ENCODE data around the gene SLX9.

The SLX9 gene

DNA sequence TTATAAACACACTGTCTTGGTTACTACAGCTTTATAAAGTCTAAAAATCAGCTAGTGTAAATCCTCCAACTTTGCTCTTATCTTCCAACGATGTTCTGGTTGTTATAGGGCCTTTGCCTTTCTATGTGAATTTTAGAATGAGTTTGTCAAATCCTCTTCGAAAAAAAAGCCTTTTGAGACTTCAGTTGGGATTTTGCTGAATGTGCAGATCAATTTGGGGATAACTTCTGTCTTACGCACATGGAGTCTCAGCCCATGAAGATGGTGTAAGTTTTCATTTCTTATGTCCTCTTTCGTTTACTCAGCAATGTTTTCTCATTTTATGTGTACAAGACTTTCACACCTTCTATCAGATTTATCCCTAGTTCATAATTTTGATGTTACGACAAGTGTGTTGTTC lies 69.8 kb downstream of the SLX9 start:
- no peak for DNase-seq

DNA sequence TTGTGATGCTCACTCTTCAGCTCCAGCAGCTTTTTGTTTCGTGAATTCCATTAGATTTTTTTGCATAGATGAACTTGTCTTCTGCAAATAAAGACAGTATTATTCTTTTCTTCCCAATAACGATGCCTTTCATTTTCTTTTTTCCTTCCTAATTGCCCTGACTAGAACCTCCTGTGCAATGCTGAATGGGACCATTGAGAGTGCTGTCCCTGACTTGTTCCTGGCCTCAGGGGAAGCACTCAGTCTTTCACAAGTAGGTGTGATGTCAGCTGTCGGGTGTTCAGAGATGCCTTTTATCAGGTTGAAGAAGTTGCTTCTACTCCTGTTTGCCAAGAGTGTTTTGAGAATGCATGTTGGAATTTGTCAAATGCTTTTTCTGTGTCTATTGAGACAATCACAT lies 70.3 kb downstream of the SLX9 start:
- no peak for DNase-seq

DNA sequence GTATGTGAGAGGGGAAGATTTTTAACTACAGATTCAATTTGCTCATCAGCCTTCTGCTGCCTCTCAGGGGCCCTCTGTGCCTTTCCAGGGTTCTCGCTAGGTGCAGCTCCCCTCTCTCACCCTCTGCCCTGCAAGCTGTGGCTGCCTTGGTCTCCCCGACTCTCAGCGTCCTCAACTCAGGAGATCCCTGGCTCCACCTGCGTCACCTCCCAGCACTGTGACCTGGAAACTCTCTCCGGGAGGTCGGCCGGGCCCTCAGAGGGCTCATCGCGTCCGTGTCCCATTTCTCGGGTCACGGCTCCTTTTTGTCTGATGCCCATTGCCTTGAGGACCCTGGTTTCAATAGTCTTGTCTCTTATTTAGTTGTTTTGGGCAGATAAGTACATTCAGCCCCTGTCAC lies 71.0 kb downstream of the SLX9 start:
- DNase-seq: no peak

DNA sequence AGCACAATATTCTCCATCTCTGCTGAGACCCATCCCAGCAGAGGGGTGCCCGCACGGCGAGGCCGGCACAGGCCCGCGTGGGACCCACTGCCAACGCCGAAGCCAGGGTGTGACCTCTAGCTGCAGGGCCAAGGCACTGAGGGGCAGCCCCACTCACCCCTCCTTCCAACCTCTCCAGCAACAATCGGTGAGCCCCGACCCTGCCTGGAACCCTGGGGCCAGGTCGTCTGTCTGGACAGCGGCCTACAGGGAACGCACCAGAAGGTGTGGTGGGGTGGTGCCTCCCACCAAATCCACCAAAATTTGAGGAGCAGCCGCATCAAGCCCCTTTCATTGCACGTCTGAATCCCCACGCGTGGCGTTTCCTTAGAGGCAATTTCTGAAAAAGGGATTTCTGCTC lies 71.6 kb downstream of the SLX9 start:
- DNase-seq: no peak

DNA sequence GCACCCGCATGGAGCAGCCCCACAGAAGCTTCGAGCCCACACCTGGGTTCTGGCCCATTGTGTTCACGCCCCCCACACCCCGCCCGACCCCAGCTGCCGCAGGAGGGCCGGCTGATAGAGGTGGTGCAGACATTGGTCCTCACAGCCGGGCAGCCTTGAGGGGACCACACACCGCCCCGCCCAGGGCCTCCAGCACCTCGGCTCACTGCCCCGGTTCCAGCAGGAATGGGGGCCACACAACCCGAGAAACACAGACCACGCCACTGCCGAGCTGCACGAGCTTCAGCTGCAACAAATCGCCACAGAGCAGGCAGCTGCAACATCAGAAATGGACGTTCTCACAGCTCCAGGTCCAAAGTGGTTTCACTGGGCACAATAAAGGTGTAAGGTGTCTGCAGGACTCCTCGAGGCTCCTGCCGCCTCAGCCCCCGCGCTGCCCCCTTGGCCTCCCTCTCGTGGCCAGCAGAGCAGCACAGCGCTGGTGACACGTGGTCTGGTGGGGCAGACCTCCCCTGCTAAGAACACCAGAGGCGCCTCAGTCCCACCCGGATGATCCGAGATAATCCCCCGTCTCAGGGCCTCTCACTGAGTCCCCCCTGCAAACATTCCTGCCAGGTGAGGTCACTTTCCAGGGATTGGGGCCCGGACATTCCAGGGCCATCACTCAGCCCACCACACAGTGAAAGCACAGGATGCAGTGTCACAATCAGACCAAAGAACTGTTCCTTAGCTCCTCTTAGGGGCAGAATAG lies 72.3 kb downstream of the SLX9 start:
- no peak for DNase-seq

DNA sequence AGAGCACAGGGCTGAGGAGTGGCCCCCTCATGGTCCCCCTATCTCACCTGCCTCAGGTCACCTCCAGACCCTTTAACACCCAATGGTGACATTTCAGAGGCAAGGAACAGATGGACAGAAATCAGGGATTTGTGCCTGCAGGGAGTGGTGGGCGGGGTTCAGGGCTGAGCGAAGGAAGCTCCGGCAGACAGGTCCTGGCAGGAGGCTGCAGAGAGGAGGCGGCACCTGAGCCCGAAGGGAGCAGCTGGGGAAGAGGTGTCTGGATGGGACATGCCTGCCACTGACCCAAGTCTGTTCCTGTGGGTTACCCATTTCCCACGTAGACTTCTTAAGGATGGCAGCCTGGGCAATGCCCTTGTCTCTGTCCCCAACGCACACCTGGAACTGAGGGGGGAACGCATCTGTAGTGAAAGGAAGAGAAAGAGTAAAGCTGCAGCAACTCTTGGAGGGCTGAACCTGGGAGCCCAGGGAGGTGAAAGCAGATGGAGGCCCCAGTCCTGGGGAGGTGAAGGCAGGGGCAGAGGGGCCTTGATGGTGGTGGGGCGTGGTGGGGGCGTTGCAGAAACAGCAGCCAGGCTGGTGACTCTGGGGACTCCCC lies 72.9 kb downstream of the SLX9 start:
- DNase-seq: no peak

DNA sequence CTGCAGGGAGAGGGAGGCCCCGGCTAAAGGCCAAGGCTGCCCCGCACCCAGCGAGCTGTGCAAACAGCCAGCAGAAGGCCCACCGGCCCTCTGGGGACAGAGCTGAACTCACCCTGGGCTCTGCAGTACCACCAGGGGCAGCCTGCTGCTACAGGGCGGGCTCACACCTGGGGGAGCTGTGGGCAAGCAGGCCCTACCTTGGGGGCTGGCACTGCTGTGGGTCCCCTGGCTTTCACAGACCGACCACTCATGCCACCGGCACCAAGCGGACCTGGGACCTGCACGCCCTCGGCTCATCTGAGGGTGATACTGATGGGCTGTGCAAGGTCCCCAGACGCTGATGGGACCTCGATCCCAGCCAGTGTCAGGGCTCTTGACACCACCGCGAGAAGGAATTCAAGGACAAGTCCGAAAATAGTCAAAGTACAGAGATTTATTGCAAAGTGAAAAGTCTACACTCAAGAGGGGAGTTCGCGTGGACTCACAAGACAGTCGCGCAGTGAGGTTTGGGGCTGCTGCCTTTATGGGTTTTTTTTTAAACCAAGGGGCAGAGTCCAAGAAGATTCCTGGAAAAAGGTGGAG lies 73.5 kb downstream of the SLX9 start:
- no peak for DNase-seq

DNA sequence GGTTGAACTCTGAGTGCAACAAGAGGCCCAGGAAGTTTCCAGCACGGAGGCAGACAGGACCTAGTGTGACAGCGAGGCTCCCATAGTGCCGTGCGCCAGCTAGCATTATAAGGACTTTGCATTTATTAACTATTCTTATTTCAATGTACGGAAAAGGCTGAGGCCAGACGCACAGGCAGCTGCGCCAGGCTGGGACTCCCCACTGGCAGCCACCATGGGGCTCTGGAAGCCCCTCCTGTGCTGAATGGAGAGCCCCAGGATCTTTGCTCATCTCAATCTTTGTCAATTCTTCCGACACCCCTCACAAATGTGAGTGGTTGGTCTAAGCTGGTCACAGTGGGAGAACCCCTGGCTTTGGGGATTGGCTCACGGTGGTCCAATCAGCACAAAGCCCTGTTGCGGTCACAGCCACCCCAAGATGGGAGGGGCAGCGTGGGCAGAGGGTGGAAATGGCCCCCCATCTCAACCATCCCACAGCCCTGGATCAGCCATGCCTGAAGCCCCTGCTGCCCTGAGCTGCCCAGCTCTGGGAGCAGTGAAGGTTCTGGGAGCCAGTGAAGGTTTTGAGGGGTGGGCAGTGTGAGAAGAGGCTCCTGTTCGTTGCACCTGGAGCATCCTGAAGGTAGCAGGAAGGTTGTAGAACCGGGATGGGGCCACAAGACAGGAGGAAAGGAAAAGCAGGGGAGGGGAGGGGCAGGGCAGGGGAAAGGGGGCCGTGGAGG lies 75.1 kb downstream of the SLX9 start:
- DNase-seq: no peak

DNA sequence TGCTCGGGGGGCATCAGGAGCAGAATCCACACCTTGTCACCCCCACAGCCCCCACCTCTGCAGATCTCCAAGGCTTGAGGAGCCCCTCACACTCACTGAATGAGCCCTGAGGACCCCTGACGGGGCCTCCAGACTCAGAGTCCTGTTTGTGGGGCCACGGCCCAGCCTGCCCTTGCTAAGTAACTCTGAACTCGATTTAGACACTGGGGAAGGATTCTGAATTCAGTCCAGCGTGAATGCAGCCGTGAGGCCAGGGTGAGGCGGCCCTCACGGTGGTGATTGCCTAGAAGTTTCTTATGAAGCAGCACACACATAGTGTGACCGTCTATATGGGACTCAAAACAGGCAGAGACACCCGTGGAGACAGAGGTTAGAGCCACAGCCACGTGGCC lies 75.6 kb downstream of the SLX9 start:
- DNase-seq: no peak

DNA sequence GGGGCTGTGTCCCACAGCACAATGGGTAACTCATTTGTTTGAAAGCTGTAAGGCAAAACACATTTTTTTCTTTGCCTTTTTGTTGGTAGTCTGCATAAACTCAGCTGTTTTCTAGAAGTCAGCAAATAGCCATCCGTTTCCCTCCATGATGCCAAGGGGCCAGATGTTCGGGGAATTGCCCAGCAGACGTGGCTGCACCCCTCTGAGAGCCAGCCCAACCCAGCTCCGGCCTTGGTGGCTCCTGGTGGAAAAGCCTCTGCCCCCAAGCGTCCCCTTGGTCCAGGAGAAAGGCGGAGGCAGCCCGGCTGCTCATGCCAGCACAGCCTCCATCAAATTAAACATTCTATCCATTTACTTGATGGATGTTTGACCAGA lies 76.2 kb downstream of the SLX9 start:
- DNase-seq: no peak

DNA sequence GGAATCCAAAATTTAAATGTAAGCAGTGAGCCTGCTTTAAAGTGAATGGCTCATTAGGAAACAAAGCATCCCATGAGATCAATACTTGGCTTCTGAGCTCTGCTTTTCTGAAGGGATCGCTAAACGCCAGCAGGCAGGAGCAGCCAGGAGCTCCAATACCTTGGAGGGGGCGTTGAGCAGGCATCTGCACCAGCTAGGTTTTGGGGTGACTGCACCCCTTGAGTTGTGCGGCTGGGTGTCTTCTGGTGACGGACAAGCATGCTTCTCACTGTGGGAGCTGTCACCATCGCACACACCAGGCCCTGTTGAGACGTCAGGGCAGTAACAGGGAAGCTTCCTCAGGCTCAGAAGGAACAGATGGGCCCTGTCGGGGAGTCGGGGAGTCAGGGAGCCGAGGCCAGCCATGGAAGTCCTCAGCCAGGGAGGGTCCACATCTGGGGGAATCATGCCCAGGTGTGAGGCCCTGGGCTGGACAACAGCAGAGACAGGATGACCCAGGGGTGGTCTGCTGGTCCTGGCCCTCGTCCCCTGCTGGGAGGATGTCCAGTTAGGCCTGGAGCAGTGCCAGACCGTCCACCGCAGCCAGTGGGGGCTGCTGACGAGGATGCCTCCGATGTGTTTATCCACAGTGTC lies 76.7 kb downstream of the SLX9 start:
- DNase-seq: no peak

DNA sequence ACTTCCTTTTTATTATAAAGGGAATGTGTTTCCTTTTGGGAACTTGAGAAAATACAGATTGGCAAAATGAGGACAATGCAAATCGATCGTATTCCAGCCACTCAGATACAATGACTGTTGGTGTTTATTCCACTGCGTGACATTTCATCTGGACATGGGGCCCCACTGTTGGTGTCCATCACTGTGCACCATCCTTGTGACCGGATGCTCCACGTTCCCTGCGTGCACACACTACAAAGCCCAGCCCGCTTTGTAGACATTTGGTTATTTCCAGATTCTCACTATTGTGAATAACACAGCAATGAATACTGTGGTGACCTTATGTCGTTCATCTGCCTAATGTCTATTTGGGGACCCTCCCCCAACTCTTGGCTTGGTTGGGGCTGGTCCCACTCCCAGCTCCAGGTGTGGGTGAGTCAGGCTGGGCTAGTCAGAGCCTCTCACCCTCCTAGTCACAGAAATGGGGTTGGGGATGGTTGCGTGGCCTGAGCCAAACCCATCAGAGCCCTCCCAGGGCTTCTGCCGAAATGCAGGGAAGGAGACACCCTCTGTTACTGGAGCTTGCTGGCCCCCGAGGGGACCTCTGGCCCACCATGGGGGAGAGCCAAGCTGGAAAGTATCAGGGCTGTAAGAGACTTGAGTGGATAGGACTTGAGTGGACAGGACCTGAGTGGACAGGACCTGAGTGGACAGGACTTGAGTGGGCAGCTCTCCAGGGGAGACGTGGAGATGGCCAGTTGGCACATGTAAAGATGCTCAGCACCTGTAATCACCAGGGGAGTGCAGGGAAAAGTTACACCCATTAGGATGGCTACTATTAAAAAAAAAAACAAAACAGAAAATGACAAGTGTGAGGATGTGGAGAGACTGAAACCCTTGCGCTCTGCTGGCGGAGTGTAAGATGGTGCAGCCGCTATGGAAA lies 77.5 kb downstream of the SLX9 start:
- no peak for DNase-seq

DNA sequence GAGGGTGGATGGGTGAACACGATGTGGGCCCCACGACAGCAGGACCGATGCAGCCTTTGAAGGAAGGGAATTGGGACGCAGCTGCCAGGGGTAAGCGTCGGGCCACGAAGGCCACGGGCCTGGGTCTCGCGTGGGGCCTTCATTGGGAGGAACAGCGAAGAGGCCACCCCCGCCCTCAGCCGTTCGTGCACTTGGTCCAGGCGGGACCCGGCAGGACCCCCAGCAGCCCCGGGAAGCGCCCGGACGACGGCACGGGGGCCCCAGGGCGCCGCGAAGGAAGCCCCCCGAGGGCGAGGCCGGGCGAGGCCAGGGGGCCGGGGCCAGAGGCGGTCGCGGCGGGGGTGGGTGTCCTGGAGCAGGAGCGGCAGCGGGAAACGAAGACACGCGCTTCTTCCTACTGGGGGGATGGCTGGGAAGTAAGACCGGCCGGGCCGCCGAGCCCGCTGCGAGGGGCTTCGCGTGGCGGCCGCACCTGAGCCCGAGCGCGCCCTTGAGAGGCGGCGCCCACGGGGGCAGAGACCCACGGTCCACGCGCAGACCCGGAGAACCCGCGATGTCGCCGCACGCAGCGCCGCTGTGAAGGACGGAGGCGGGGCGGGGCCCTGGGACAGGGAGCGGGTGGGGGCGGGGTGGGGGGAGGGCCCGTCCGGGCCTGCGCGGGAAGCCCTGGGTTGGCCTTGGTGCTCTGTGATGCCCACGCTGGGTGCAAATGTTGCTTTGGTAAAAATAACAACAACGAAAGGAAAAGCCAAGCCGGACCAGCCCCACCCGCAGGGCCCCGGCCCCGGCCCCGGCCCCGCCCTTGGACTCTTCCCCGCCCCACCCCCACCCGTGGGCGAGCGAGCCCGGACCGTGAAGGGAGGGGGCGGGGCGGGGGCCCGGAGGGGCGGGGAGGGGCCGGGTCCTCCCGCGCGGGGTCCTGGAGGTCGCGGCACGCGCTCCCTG lies 78.6 kb downstream of the SLX9 start:
- no peak for DNase-seq

DNA sequence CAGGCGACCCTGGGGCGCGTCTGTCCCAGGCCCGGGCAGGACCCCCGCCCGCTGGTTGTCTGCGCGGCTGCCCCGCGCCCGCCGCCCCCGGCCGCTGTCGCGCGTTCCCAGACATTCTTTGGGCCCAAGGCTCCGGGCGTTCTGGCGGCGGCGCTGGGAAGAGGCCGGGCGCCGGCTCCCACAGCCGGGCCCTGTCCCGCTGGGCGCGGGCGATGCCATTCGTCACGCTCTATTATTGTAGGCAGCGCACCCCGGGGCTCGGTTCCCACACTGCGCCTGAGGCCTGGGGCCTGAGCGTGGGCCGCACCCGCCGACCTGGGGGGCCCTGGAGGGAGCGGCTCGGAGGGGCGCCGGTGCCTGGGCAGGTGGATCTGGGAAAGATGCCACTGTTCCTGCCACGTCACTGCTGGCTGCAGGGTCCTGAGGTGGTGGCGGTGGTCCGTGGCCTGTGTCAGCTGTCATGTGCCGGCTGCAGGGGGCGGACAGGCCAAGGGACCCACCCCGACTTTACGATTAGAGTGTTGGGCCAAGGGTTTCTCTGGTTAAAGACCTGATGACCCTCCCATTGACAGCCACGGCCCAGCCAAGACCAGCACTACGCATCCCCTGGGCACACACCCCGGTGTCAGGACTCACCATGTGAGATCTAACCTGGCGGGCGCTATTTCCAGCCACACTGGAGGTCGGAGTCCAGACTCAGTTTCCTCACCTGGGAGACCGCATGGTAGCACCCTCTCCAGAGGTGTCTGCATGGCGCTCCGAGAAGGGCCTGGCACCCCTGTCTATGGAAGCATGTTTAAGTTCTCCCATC lies 79.5 kb downstream of the SLX9 start:
- no peak for DNase-seq

DNA sequence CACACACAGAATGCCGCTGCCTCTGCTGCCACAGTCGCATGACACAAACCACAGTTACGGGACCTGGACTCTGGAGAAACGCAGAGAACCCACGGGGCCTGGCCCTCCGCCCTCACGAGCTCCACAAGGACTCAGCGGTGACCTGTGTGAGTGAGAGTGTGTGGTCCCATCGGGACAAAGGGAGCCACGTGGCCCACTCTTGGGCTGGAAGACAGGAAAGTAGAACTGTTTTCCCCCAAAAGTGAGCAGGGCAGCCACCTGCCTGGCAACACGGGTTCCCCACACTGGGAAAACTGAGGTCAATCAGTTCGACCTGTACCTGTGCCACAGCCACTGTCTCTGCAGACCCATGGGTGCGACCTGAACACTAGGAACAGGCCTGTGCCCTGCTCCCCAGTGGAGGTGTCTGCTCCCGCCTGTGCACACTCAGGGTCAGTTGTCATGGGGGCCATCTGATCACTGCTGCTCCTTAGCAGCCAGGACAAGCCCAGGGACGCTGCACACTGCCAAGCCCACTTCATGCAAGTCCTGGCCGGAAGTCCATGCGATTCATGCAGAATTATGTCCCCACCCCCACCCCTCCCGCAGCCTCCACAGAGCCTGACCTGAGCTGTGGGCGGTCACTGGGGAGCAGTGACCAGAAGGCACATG lies 80.2 kb downstream of the SLX9 start:
- no peak for DNase-seq

DNA sequence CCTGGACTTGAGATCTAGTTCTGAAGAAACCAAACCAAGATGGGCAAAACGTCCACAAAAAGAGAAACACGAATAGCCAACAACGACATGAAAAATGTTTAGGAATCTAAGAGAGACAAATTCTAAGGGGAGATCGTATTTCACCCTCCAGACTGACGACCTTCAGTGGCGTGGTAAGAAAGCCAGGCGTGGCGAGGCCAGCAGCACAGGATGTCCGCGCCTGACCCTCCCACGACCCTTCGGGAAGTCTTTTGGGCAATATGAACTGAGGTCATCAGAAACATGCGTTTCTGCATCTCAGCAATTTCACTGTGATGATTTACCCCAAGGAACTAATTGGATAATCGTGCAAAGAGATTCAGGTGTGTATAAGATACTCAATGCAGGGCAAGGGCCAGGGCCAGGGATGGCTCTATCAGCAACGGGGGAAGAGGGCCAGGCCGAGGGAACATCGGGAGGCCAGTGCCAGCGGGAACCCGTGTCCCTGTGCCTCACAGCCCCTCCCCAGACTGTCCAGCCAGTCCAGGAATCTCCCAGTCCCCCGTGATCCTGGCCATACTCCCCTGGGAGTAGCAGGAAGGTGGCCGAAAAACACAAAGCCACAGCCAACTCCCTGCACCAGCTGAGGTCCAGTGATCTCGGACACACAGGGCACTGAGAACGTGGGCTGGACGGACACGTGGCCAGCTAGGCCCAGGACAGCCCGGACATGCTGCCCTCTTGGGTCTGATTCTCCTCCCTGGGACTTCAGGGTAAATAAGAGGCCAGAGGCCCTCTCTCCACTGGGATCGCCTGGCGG lies 81.0 kb downstream of the SLX9 start:
- no peak for DNase-seq

DNA sequence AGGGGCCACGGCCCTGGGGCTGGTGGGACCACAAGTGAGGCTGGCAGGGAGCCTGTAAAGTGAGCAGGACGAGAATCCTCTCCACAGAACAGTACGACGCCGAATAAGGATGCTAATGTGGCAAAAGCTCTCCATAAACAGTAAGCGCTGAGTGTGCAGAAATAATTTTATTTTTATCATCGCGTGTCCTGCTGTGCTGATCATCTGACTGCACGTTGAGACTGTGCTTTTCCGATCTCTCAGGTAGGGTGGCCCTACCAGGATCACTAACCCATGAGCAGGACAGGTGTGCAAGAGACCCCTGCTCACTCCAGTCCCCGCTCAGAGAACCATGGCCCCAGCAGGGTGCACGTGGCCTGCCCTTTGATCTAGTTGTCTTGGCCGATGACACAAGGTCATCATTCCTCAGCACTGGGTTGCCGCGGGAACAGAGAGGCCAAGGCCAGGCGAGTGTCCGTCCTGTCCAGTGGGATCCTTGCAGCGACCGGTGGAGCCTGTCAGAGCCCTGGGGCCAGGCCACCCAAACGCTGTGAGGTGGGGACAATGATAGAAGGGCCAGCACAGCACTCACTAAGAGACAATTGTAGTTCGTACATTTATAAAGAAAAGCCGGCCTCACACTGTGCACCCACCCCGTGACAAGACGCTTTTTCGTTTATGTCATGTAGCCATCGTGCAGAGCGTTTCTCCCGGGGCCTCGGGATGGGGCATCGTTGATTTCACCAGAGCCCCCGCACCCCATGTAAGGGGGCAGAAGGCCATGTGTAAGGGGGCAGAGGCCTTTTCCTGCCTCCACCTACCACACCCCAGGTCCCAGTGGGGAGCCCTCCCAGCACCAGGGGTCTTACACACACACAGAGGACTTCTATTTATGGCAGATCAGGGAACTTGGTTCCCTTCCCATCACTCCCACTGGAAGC lies 81.9 kb downstream of the SLX9 start:
- no peak for DNase-seq

DNA sequence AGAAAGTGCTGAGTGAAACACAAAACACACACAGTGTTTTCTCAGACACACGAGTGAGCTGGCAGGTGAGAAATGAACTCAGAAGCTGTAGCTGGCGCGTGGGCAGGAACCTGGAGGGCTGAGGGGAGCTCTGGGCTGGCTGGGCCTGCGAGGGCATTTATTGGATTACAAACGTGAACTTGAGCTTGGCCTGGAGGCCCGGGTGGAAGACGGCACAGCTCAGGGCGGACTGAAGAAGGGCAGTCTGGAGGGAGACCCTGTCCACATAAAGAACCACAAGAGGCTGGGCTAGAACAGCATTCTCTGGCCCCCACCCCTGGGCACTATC lies 82.5 kb downstream of the SLX9 start:
- DNase-seq: no peak
